GM23338 (cell line): ENCODE data around the gene SNRPF. TPM values are rescaled to one million over a fixed set of nuclear protein-coding genes. Genes with fewer than 3 reads are reported as not detected.

ENCODE experiments used
- ATAC-seq: fragments of 200-7000 bp; cut with Tn5 transposase; 3 replicates; pipeline ENCODE4 v1.9.1; 2020
- DNase-seq: peaks from one replicate; pipeline ENCODE4 v3.0.0-alpha.2; 2015; ENCODE audit warnings: low spot score
- H2AFZ ChIP-seq: fragments of 200-600 bp; sonication (generic); 2 replicates; pipeline ENCODE4 v1.8.0; 2016; ENCODE audit warnings: antibody characterized with exemption, mild to moderate bottlenecking, moderate library complexity
- H3F3A ChIP-seq: fragments of 200-600 bp; sonication (generic); replicated peaks from 2 replicates; pipeline ENCODE4 v1.8.0; 2017; ENCODE audit warnings: antibody characterized with exemption, mixed run types, low read depth
- H3K27ac ChIP-seq: fragments of 200-600 bp; sonication (generic); 2 replicates; pipeline ENCODE4 v1.6.1; 2016; ENCODE audit warnings: low read depth
- H3K27me3 ChIP-seq: fragments of 200-600 bp; sonication (generic); 2 replicates; pipeline ENCODE4 v1.8.0; 2016; ENCODE audit warnings: mild to moderate bottlenecking, mixed run types, moderate library complexity; ENCODE audit not compliant: insufficient read depth
- H3K36me3 ChIP-seq: fragments of 200-600 bp; sonication (generic); 2 replicates; pipeline ENCODE4 v1.8.0; 2016; ENCODE audit warnings: mild to moderate bottlenecking; ENCODE audit not compliant: insufficient read depth
- H3K4me1 ChIP-seq: fragments of 200-600 bp; sonication (generic); 2 replicates; pipeline ENCODE4 v1.8.0; 2016; ENCODE audit warnings: mild to moderate bottlenecking, moderate library complexity; ENCODE audit not compliant: insufficient read depth
- H3K4me2 ChIP-seq: fragments of 200-600 bp; sonication (generic); 2 replicates; pipeline ENCODE4 v1.7.1; 2017; ENCODE audit warnings: mixed run types
- H3K4me3 ChIP-seq: fragments of 200-600 bp; sonication (generic); 2 replicates; pipeline ENCODE4 v1.6.1; 2016; ENCODE audit warnings: mixed run types
- H3K79me2 ChIP-seq: fragments of 200-600 bp; sonication (generic); replicated peaks from 2 replicates; pipeline ENCODE4 v1.8.0; 2017; ENCODE audit warnings: mild to moderate bottlenecking; ENCODE audit not compliant: insufficient read depth
- H3K9me2 ChIP-seq: fragments of 200-600 bp; sonication (generic); 2 replicates; pipeline ENCODE4 v1.8.0; 2017; ENCODE audit not compliant: insufficient read depth
- H4K20me1 ChIP-seq: fragments of 200-600 bp; sonication (generic); replicated peaks from 2 replicates; pipeline ENCODE4 v1.8.0; 2017; ENCODE audit warnings: mild to moderate bottlenecking; ENCODE audit not compliant: insufficient read depth
- H3K27ac Mint-ChIP-seq: 2 replicates; pipeline ENCODE4 v1.8.0; 2020; ENCODE audit warnings: inconsistent platforms, mild to moderate bottlenecking, moderate library complexity, mixed read lengths
- H3K27me3 Mint-ChIP-seq: 3 replicates; pipeline ENCODE4 v1.8.0; 2022; ENCODE audit warnings: low read depth, mild to moderate bottlenecking, moderate library complexity, mixed read lengths, inconsistent platforms; ENCODE audit not compliant: insufficient read depth, poor library complexity
- H3K36me3 Mint-ChIP-seq: 3 replicates; pipeline ENCODE4 v1.8.0; 2021; ENCODE audit warnings: low read depth, mild to moderate bottlenecking, inconsistent platforms, moderate library complexity, mixed read lengths
- H3K4me1 Mint-ChIP-seq: 3 replicates; pipeline ENCODE4 v1.8.0; 2020; ENCODE audit warnings: mild to moderate bottlenecking, inconsistent platforms, mixed read lengths
- H3K4me3 Mint-ChIP-seq: 3 replicates; pipeline ENCODE4 v1.8.0; 2021; ENCODE audit warnings: moderate library complexity, mild to moderate bottlenecking, inconsistent platforms, mixed read lengths
- H3K9me3 Mint-ChIP-seq: 3 replicates; pipeline ENCODE4 v1.8.0; 2020; ENCODE audit warnings: moderate library complexity, mild to moderate bottlenecking, inconsistent platforms, mixed read lengths
- CREB1 ChIP-seq: fragments of 250-450 bp; sonication (Bioruptor Pico); IDR thresholded peaks from 2 replicates; pipeline ENCODE4 v1.5.0; 2020; ENCODE audit warnings: low read depth, mild to moderate bottlenecking, moderate library complexity
- CTCF ChIP-seq, 2 experiments: fragments of 200-600 bp in 1 of 2; sonication (generic) in 1 of 2; conservative IDR thresholded peaks; 2 replicates each; pipeline versions ENCODE4 v1.5.1 to v1.6.1; 2016 to 2017; ENCODE audit warnings: antibody characterized with exemption in 2 of 2, low read depth in 2 of 2, mild to moderate bottlenecking in 2 of 2, moderate library complexity in 1 of 2
- ETS1 ChIP-seq: IDR thresholded peaks from 2 replicates; pipeline ENCODE4 v1.6.1; 2016; ENCODE audit warnings: antibody characterized with exemption
- EZH2 ChIP-seq: fragments of 200-600 bp; sonication (generic); IDR thresholded peaks from one replicate; pipeline ENCODE4 v1.8.0; 2017; ENCODE audit warnings: antibody characterized with exemption, mild to moderate bottlenecking, low read depth; ENCODE audit not compliant: unreplicated experiment
- EZH2phosphoT487 ChIP-seq: fragments of 200-600 bp; sonication (generic); IDR thresholded peaks from one replicate; pipeline ENCODE4 v1.8.1; 2018; ENCODE audit warnings: antibody characterized with exemption; ENCODE audit not compliant: unreplicated experiment
- JUNB ChIP-seq: IDR thresholded peaks from one replicate; pipeline ENCODE4 v1.6.1; 2016; ENCODE audit warnings: antibody characterized with exemption; ENCODE audit not compliant: unreplicated experiment
- NANOG ChIP-seq: IDR thresholded peaks from 2 replicates; pipeline ENCODE4 v1.6.1; 2016; ENCODE audit warnings: antibody characterized with exemption, borderline replicate concordance
- POLR2AphosphoS5 ChIP-seq: IDR thresholded peaks from 2 replicates; pipeline ENCODE4 v1.6.1; 2016; ENCODE audit warnings: antibody characterized with exemption, low read depth
- REST ChIP-seq: IDR thresholded peaks from one replicate; pipeline ENCODE4 v1.6.1; 2018; ENCODE audit warnings: antibody characterized with exemption; ENCODE audit not compliant: unreplicated experiment
- STAT1 ChIP-seq: IDR thresholded peaks from one replicate; pipeline ENCODE4 v1.6.1; 2016; ENCODE audit warnings: antibody characterized with exemption; ENCODE audit not compliant: unreplicated experiment
- ZNF114 ChIP-seq: fragments of 250-450 bp; sonication (Bioruptor Pico); IDR thresholded peaks from 2 replicates; pipeline ENCODE4 v1.5.0; 2020; ENCODE audit warnings: mild to moderate bottlenecking, moderate library complexity
- ZNF331 ChIP-seq: fragments of 250-450 bp; sonication (Bioruptor Pico); IDR thresholded peaks from 2 replicates; pipeline ENCODE4 v1.5.0; 2020; ENCODE audit warnings: low read depth, mild to moderate bottlenecking, moderate library complexity
- ZNF462 ChIP-seq: fragments of 250-450 bp; sonication (Bioruptor Pico); IDR thresholded peaks from 2 replicates; pipeline ENCODE4 v1.5.0; 2020; ENCODE audit warnings: mild to moderate bottlenecking, moderate library complexity
- polyA plus RNA-seq: library from polyadenylated mRNA; unstranded; fragments of >200 nt; fragmentation: Nextera tagmentation; extraction: Ambion mirVana; gene quantifications from 2 replicates; pipeline ENCODE4 v1.2.1, GENCODE V29; 2016
- total RNA-seq: library from RNA; depleted of rRNA; stranded (reverse); fragments of >200 nt; shearing (Covaris generic); gene quantifications from 2 replicates; pipeline ENCODE4 v1.2.3, GENCODE V29; 2014

Gene SNRPF
- total and polyA plus RNA-seq, 2 experiments from 2014 or later = 31.1 to 475 TPM

- H3K4me1 ChIP-seq = peaks cover 23% of the 10 kb centered on the region
- no peak overlapping the region for H3K27ac ChIP-seq
- no peaks in the 10 kb centered on the region for H3K27me3 ChIP-seq
- H3K4me2 ChIP-seq = no peak overlapping the region
- TF ChIP-seq ETS1 (no peak), ZNF114 (CRISPR knock-in tag) (no peak), CREB1 (CRISPR knock-in tag) (no peak), EZH2phosphoT487 (no peak), STAT1 (no peak), ZNF462 (CRISPR knock-in tag) (no peak), ZNF331 (no peak), EZH2 (no peak), JUNB (no peak), POLR2AphosphoS5 (no peak), REST (no peak), NANOG (no peak), CTCF (conservative IDR thresholded peaks at IDR 0.05; ENCODE audit: low read depth in 2 of 2) (no peak)
- ATAC-seq (no peak), DNase-seq (no peak)
- no peaks in the 10 kb centered on the region for H4K20me1 ChIP-seq
- Mint-ChIP-seq H3K9me3 (peaks cover 9% of the 10 kb centered on the region), H3K4me1 (peaks cover 20% of the 10 kb centered on the region), H3K27me3 (no peaks in the 10 kb centered on the region), H3K4me3 (no peak overlapping the region), H3K27ac (no peak overlapping the region), H3K36me3 (peaks cover 15% of the 10 kb centered on the region; the same call in 2 of the 3 replicates)
- H3K9me2 ChIP-seq = no peaks in the 10 kb centered on the region
- H2AFZ ChIP-seq = no peak overlapping the region
- H3K4me3 ChIP-seq = no peak overlapping the region
- no peaks in the 10 kb centered on the region for H3K79me2 ChIP-seq
- no peaks in the 10 kb centered on the region for H3K36me3 ChIP-seq
- H3F3A ChIP-seq = no peaks in the 10 kb centered on the region
Observed at GRCh38 chr12:95877622-95878021, 18.9 kb downstream of the SNRPF start.
